IMR-90 (cell line): Measurements from ENCODE around the gene DSCAML1.

ENCODE experiments used
- CHD1 ChIP-seq: IDR thresholded peaks from 2 replicates; pipeline ENCODE4 v1.6.1; 2012; ENCODE audit warnings: low read depth, low read length, improper control_type of control experiment
- CTCF ChIP-seq: conservative IDR thresholded peaks from 2 replicates; pipeline ENCODE4 v1.5.1; 2012; ENCODE audit warnings: mild to moderate bottlenecking, low read depth, low read length, improper control_type of control experiment
- ELK1 ChIP-seq: fragments of 150-350 bp; IDR thresholded peaks from 2 replicates; pipeline ENCODE4 v1.6.1; 2016; ENCODE audit warnings: low read depth, mild to moderate bottlenecking, low read length, moderate library complexity, borderline replicate concordance
- FOS ChIP-seq: fragments of 150-350 bp; IDR thresholded peaks from 2 replicates; pipeline ENCODE4 v1.6.1; 2016; ENCODE audit warnings: low read depth, low read length
- POLR2A ChIP-seq: IDR thresholded peaks from 2 replicates; pipeline ENCODE4 v1.6.1; 2012; ENCODE audit warnings: mild to moderate bottlenecking, low read depth, low read length
- RAD21 ChIP-seq: IDR thresholded peaks from 2 replicates; pipeline ENCODE4 v1.6.1; 2012; ENCODE audit warnings: low read length, improper control_type of control experiment
- SMC3 ChIP-seq: fragments of 150-350 bp; IDR thresholded peaks from 2 replicates; pipeline ENCODE4 v1.6.1; 2016; ENCODE audit warnings: low read depth, mild to moderate bottlenecking, antibody characterized with exemption, low read length, moderate library complexity
- USF2 ChIP-seq: fragments of 150-350 bp; IDR thresholded peaks from 2 replicates; pipeline ENCODE4 v1.6.1; 2017; ENCODE audit warnings: mild to moderate bottlenecking, antibody characterized with exemption, low read length, low read depth

GRCh38 chr11:117752071-117752470 is 44.9 kb downstream of the DSCAML1 start:
- TF ChIP-seq POLR2A: no peak
- TF ChIP-seq CTCF: no peak
- TF ChIP-seq USF2: no peak
- no peak for TF ChIP-seq RAD21
- no peak for TF ChIP-seq ELK1
- TF ChIP-seq CHD1: no peak
- no peak for TF ChIP-seq SMC3
- TF ChIP-seq FOS: no peak
